Measurements from ENCODE around the gene UBTD1. TPM values are rescaled to one million over a fixed set of nuclear protein-coding genes. Genes with fewer than 3 reads are reported as not detected.

UBTD1 gene
- total RNA-seq, 1 experiment from 2014 or later = 14.8 TPM

DNA sequence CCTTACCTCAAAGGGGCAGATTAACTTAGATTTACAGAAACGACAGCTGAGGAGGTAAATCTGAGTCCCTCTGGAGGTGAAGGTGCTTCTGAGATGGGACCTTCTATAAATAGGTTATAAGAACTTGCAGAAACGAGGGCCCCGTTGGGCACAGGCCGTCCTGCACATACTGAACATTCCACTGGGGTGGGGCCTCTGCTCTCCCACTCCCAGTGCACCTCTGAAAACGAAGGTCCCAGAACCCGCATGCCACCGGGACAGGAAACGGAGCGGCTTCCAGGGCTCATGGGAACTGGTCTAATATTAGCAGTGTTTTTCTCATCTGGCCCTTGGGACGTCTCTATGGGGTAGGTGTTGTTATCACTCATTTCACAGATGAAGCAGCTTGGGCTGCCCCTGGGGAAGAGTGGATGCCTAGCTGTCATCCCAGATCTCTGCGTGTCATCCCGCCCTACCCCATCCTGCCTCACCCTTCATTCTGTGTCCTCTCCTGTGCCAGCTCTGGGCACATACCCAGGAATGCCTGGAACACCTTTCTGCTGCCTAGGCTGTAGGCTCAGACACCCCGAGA, 110.4 kb downstream of the UBTD1 start:
- Histone ChIP-seq H3K4me3 (no peak overlapping the region), H3K9me3 (replicated peaks) (no peaks in the 10 kb centered on the region), H3K4me1 (replicated peaks) (no peaks in the 10 kb centered on the region), H3K27me3 (replicated peaks) (no peaks in the 10 kb centered on the region), H3K36me3 (no peaks in the 10 kb centered on the region), H3K27ac (no peak overlapping the region)
- DNase-seq (ENCODE audit: low read depth in 1 of 2, low spot score in 2 of 2) = no peak

DNA sequence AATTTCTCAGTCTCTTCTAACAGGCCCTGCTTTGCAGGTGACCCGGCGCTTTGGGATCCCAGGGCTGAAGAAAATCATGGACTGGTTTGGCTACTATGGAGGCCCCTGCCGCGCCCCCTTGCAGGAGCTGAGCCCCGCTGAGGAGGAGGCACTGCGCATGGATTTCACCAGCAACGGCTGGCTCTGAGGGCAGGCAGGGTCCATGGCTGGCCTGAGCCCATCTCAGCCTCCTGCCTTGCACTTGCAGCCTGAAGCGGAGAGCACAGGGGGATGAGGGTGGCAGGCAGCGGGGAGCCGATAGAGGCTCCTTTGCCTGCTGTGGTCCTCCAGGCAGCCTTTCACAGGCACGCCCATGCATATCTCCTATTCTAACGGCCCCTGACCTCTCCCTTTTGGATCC, 112.7 kb downstream of the UBTD1 start:
- DNase-seq (ENCODE audit: low read depth in 1 of 2, low spot score in 2 of 2) = no peak

DNA sequence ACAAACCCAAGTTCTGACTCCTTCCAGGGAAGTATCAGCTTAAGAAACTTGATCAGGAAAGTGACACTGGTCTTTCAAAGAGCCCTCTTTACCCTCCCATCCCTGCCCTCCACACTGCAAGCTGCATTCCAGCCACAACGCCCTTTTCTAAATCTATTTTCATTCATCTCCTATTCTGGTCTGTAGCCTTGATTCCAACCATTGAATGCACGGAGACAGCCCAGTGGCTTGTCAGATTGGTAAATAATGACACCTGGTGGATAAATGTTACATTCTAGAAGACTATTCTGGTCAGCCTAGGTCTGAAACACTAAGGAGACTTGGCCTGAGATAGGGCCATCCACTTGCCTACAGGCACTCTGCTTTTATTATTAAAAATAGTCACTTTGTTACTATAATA, 113.7 kb downstream of the UBTD1 start:
- H3K27me3 ChIP-seq (replicated peaks) = no peaks in the 10 kb centered on the region
- peak in 1 of 2 experiments; percentile 31 for DNase-seq (ENCODE audit: low read depth in 1 of 2, low spot score in 2 of 2)
- H3K4me3 ChIP-seq = no peak overlapping the region
- no peaks in the 10 kb centered on the region for H3K36me3 ChIP-seq
- no peaks in the 10 kb centered on the region for H3K4me1 ChIP-seq (replicated peaks)
- no peaks in the 10 kb centered on the region for H3K9me3 ChIP-seq (replicated peaks)
- no peak overlapping the region for H3K27ac ChIP-seq

More for the DNA sequence above, 112.7 kb downstream of the UBTD1 start:
- no peaks in the 10 kb centered on the region for H3K4me1 ChIP-seq (replicated peaks)
- H3K27ac ChIP-seq = no peak overlapping the region
- no peaks in the 10 kb centered on the region for H3K27me3 ChIP-seq (replicated peaks)
- H3K9me3 ChIP-seq (replicated peaks) = no peaks in the 10 kb centered on the region
- no peaks in the 10 kb centered on the region for H3K36me3 ChIP-seq
- H3K4me3 ChIP-seq = no peak overlapping the region

DNA sequence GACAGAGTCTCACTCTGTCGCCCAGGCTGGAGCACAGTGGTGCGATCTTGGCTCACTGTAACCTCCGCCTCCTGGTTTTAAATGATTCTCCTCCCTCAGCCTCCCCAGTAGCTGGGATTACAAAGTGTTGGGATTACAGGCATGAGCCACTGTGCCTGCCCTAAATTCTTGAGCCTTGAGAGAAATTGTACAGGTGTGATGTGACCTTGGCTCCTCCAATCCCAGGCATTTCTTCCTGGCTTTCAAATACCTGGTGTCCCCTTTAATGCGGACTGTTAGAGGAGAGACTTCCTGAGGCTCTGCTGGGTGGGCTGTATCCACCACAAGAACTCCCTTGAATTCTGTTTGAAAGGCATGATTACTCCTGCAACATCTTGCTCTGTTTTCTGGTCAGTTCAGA, 119.6 kb downstream of the UBTD1 start:
- Histone ChIP-seq H3K36me3 (no peaks in the 10 kb centered on the region), H3K9me3 (replicated peaks) (no peaks in the 10 kb centered on the region), H3K4me1 (replicated peaks) (no peaks in the 10 kb centered on the region), H3K27ac (no peak overlapping the region), H3K27me3 (replicated peaks) (no peaks in the 10 kb centered on the region), H3K4me3 (no peak overlapping the region)
- no peak for DNase-seq (ENCODE audit: low read depth in 1 of 2, low spot score in 2 of 2)

GRCh38 chr10:97618733-97619132, 120.0 kb downstream of the UBTD1 start:
- DNase-seq (ENCODE audit: low read depth in 1 of 2, low spot score in 2 of 2) = no peak
- Histone ChIP-seq H3K4me3 (no peak overlapping the region), H3K27me3 (replicated peaks) (no peaks in the 10 kb centered on the region), H3K27ac (no peak overlapping the region), H3K9me3 (replicated peaks) (no peaks in the 10 kb centered on the region), H3K36me3 (no peaks in the 10 kb centered on the region), H3K4me1 (replicated peaks) (no peaks in the 10 kb centered on the region)

Other genes starting within 250 kb of the UBTD1 start
- gene ARHGAP19, start 206.3 kb upstream of the UBTD1 start, total RNA-seq (2014; rRNA removed; shearing (Covaris generic)) = 18.5 and 20.6 TPM in 2 replicates
- 1.7 and 2.2 TPM in 2 replicates for gene FRAT1, start 179.7 kb upstream of the UBTD1 start, total RNA-seq (2014; rRNA removed; shearing (Covaris generic))
- 6.4 and 6.9 TPM in 2 replicates for gene FRAT2, start 164.2 kb upstream of the UBTD1 start, total RNA-seq (2014; rRNA removed; shearing (Covaris generic))
- gene RRP12, start 97.6 kb upstream of the UBTD1 start, total RNA-seq (2014; rRNA removed; shearing (Covaris generic)) = 25.1 and 26.4 TPM in 2 replicates
- gene PGAM1, start 72.7 kb upstream of the UBTD1 start, total RNA-seq (2014; rRNA removed; shearing (Covaris generic)) = 475 and 591 TPM in 2 replicates
- gene EXOSC1, start 52.9 kb upstream of the UBTD1 start, total RNA-seq (2014; rRNA removed; shearing (Covaris generic)) = 59.1 and 60.1 TPM in 2 replicates
- gene ZDHHC16, start 52.7 kb upstream of the UBTD1 start, total RNA-seq (2014; rRNA removed; shearing (Covaris generic)) = 50.1 and 57.7 TPM in 2 replicates
- 60.5 and 71.3 TPM in 2 replicates for gene MMS19, start 502 bp upstream of the UBTD1 start, total RNA-seq (2014; rRNA removed; shearing (Covaris generic))
- gene ANKRD2, start 73.9 kb downstream of the UBTD1 start, total RNA-seq (2014; rRNA removed; shearing (Covaris generic)) = 0.22 TPM in 1 of 2 replicates, not detected in the other
- 0.21 TPM in 1 of 2 replicates, not detected in the other for gene HOGA1, start 85.5 kb downstream of the UBTD1 start, total RNA-seq (2014; rRNA removed; shearing (Covaris generic))
- gene C10orf62, start 90.8 kb downstream of the UBTD1 start, total RNA-seq (2014; rRNA removed; shearing (Covaris generic)) = not detected in 2 replicates
- gene MORN4, start 134.6 kb downstream of the UBTD1 start, total RNA-seq (2014; rRNA removed; shearing (Covaris generic)) = 4.4 and 6.8 TPM in 2 replicates
- 14.9 and 19.6 TPM in 2 replicates for gene PI4K2A, start 141.7 kb downstream of the UBTD1 start, total RNA-seq (2014; rRNA removed; shearing (Covaris generic))
- 4.3 and 8.6 TPM in 2 replicates for gene AVPI1, start 188.3 kb downstream of the UBTD1 start, total RNA-seq (2014; rRNA removed; shearing (Covaris generic))
- 30.7 and 36.5 TPM in 2 replicates for gene MARVELD1, start 214.8 kb downstream of the UBTD1 start, total RNA-seq (2014; rRNA removed; shearing (Covaris generic))
- 20.8 and 20.9 TPM in 2 replicates for gene ZFYVE27, start 238.2 kb downstream of the UBTD1 start, total RNA-seq (2014; rRNA removed; shearing (Covaris generic))

Measured in SJSA1 (cell line).